ENCODE data around the gene ADGRF3.
"Not testable (repeated sequence)": the region's sequence is repeated elsewhere in the genome, so short reads cannot be mapped to it uniquely, and the experiment has no call there.

Gene ADGRF3

GRCh38 chr2:26335231-26335630, 11.4 kb downstream of the ADGRF3 start:
- no peak overlapping the region for H3K27ac ChIP-seq (ENCODE audit: low read length)
- H2AFZ ChIP-seq (ENCODE audit: low read depth, low read length), result no peak overlapping the region
- no peaks in the 10 kb centered on the region for H3K27me3 ChIP-seq (ENCODE audit: insufficient read depth, low read length, poor library complexity)
- peaks cover 5% of the 10 kb centered on the region for H3K4me1 ChIP-seq (ENCODE audit: insufficient read depth, low read length)
- TF ChIP-seq CTCF (IDR thresholded peaks at IDR 0.05; ENCODE audit: borderline replicate concordance, extremely low read depth, low read length, poor library complexity, severe bottlenecking), result no peak
- no peak for TF ChIP-seq EZH2 (IDR thresholded peaks at IDR 0.05; ENCODE audit: borderline replicate concordance, low read depth, low read length, severe bottlenecking)
- H3K9me3 ChIP-seq (ENCODE audit: insufficient read depth, low read length, severe bottlenecking), result no peaks in the 10 kb centered on the region
- ATAC-seq (ENCODE audit: insufficient read depth, low read depth) (no peak), DNase-seq (no peak)
- no peak overlapping the region for H3K9ac ChIP-seq (ENCODE audit: low read depth, low read length)
- no peaks in the 10 kb centered on the region for H3K36me3 ChIP-seq (ENCODE audit: insufficient read depth, low read length)
- no peaks in the 10 kb centered on the region for H3K79me2 ChIP-seq (ENCODE audit: insufficient read depth, low read length)
- H3K4me3 ChIP-seq (ENCODE audit: low read depth in 1 of 2, low read length in 2 of 2), result no peak overlapping the region
- no peaks in the 10 kb centered on the region for H4K20me1 ChIP-seq (ENCODE audit: insufficient read depth, low read length)
- no peak overlapping the region for H3K4me2 ChIP-seq (ENCODE audit: insufficient read depth, low read length)

GRCh38 chr2:26333293-26333692, 13.3 kb downstream of the ADGRF3 start:
- DNase-seq (no peak), ATAC-seq (ENCODE audit: insufficient read depth, low read depth) (no peak)
- Histone ChIP-seq H3K4me2 (ENCODE audit: insufficient read depth, low read length) (no peak overlapping the region), H3K27ac (ENCODE audit: low read length) (no peak overlapping the region), H2AFZ (ENCODE audit: low read depth, low read length) (no peak overlapping the region), H3K36me3 (ENCODE audit: insufficient read depth, low read length) (no peaks in the 10 kb centered on the region), H3K9ac (ENCODE audit: low read depth, low read length) (no peak overlapping the region), H3K9me3 (ENCODE audit: insufficient read depth, low read length, severe bottlenecking) (no peaks in the 10 kb centered on the region), H3K4me3 (ENCODE audit: low read depth in 1 of 2, low read length in 2 of 2) (no peak overlapping the region), H4K20me1 (ENCODE audit: insufficient read depth, low read length) (no peaks in the 10 kb centered on the region), H3K79me2 (ENCODE audit: insufficient read depth, low read length) (no peaks in the 10 kb centered on the region), H3K4me1 (ENCODE audit: insufficient read depth, low read length) (peaks cover 12% of the 10 kb centered on the region), H3K27me3 (ENCODE audit: insufficient read depth, low read length, poor library complexity) (no peaks in the 10 kb centered on the region)
- TF ChIP-seq CTCF (IDR thresholded peaks at IDR 0.05; ENCODE audit: borderline replicate concordance, extremely low read depth, low read length, poor library complexity, severe bottlenecking), result no peak
- no peak for TF ChIP-seq EZH2 (IDR thresholded peaks at IDR 0.05; ENCODE audit: borderline replicate concordance, low read depth, low read length, severe bottlenecking)

- H3K27me3 ChIP-seq (ENCODE audit: insufficient read depth, low read length, poor library complexity); H3K4me2 ChIP-seq (ENCODE audit: insufficient read depth, low read length); H3K36me3 ChIP-seq (ENCODE audit: insufficient read depth, low read length); H3K9me3 ChIP-seq (ENCODE audit: insufficient read depth, low read length, severe bottlenecking); ATAC-seq (ENCODE audit: insufficient read depth, low read depth); H3K9ac ChIP-seq (ENCODE audit: low read depth, low read length); H3K79me2 ChIP-seq (ENCODE audit: insufficient read depth, low read length); H2AFZ ChIP-seq (ENCODE audit: low read depth, low read length); H3K4me3 ChIP-seq (ENCODE audit: low read depth in 1 of 2, low read length in 2 of 2); H3K27ac ChIP-seq (ENCODE audit: low read length); DNase-seq; H4K20me1 ChIP-seq (ENCODE audit: insufficient read depth, low read length): not testable (repeated sequence)
- H3K4me1 ChIP-seq (ENCODE audit: insufficient read depth, low read length), result peaks cover 12% of the 10 kb centered on the region
Measured at GRCh38 chr2:26331321-26331720, 15.3 kb downstream of the ADGRF3 start.

GRCh38 chr2:26330604-26331003, 16.0 kb downstream of the ADGRF3 start:
- no peaks in the 10 kb centered on the region for H3K79me2 ChIP-seq (ENCODE audit: insufficient read depth, low read length)
- no peak overlapping the region for H3K9ac ChIP-seq (ENCODE audit: low read depth, low read length)
- no peak overlapping the region for H3K27ac ChIP-seq (ENCODE audit: low read length)
- H3K9me3 ChIP-seq (ENCODE audit: insufficient read depth, low read length, severe bottlenecking), result no peaks in the 10 kb centered on the region
- no peak for ATAC-seq (ENCODE audit: insufficient read depth, low read depth)
- H3K4me3 ChIP-seq (ENCODE audit: low read depth in 1 of 2, low read length in 2 of 2), result no peak overlapping the region
- no peak for DNase-seq
- no peaks in the 10 kb centered on the region for H4K20me1 ChIP-seq (ENCODE audit: insufficient read depth, low read length)
- no peaks in the 10 kb centered on the region for H3K27me3 ChIP-seq (ENCODE audit: insufficient read depth, low read length, poor library complexity)
- H3K4me1 ChIP-seq (ENCODE audit: insufficient read depth, low read length), result peaks cover 12% of the 10 kb centered on the region
- H2AFZ ChIP-seq (ENCODE audit: low read depth, low read length), result 0 out of 2 replicates have a peak overlapping the region, but pooled peaks have one; percentile 54
- H3K4me2 ChIP-seq (ENCODE audit: insufficient read depth, low read length), result no peak overlapping the region
- no peaks in the 10 kb centered on the region for H3K36me3 ChIP-seq (ENCODE audit: insufficient read depth, low read length)
- TF ChIP-seq EZH2 (IDR thresholded peaks at IDR 0.05; ENCODE audit: borderline replicate concordance, low read depth, low read length, severe bottlenecking) (no peak), CTCF (IDR thresholded peaks at IDR 0.05; ENCODE audit: borderline replicate concordance, extremely low read depth, low read length, poor library complexity, severe bottlenecking) (no peak)

Data from DND-41 (cell line).